Endodermal cell (in vitro differentiated cells): ENCODE measurements around the gene AFAP1L2. TPM values are rescaled to one million over a fixed set of nuclear protein-coding genes. Genes with fewer than 3 reads are reported as not detected.

Experiments used
- DNase-seq: peaks from one replicate; pipeline ENCODE4 v3.0.0-alpha.2; 2017
- H3K27ac ChIP-seq: 2 replicates; pipeline ENCODE4 v1.5.1; 2013; ENCODE audit warnings: mild to moderate bottlenecking, low read depth, low read length, moderate library complexity
- H3K27me3 ChIP-seq: 2 replicates; pipeline ENCODE4 v1.6.1; 2013; ENCODE audit warnings: mild to moderate bottlenecking, low read length, moderate library complexity; ENCODE audit not compliant: insufficient read depth, control insufficient read depth, poor library complexity, severe bottlenecking
- H3K36me3 ChIP-seq: 2 replicates; pipeline ENCODE4 v1.7.0; 2013; ENCODE audit warnings: mild to moderate bottlenecking, low read length, moderate library complexity; ENCODE audit not compliant: control insufficient read depth, insufficient read depth
- H3K4me1 ChIP-seq: one replicate; pipeline ENCODE4 v1.7.0; 2013; ENCODE audit warnings: low read length; ENCODE audit not compliant: control insufficient read depth, insufficient read depth
- H3K4me3 ChIP-seq: 2 replicates; pipeline ENCODE4 v1.5.1; 2013; ENCODE audit warnings: mild to moderate bottlenecking, low read length, moderate library complexity
- H3K9ac ChIP-seq: 2 replicates; pipeline ENCODE4 v1.6.1; 2013; ENCODE audit warnings: mild to moderate bottlenecking, low read length, moderate library complexity; ENCODE audit not compliant: poor library complexity, severe bottlenecking; ENCODE audit errors: extremely low read depth
- H3K9me3 ChIP-seq: 2 replicates; pipeline ENCODE4 v1.6.1; 2013; ENCODE audit warnings: mild to moderate bottlenecking, low read length, moderate library complexity; ENCODE audit not compliant: control insufficient read depth
- H3K27ac Mint-ChIP-seq: 2 replicates; pipeline ENCODE4 v1.8.0; 2020; ENCODE audit warnings: mixed read lengths
- H3K27me3 Mint-ChIP-seq: 2 replicates; pipeline ENCODE4 v1.8.0; 2021; ENCODE audit warnings: mild to moderate bottlenecking, mixed read lengths; ENCODE audit not compliant: insufficient read depth
- H3K36me3 Mint-ChIP-seq: 2 replicates; pipeline ENCODE4 v1.8.0; 2020; ENCODE audit warnings: low read depth, mixed read lengths
- H3K4me1 Mint-ChIP-seq: 2 replicates; pipeline ENCODE4 v1.8.0; 2020; ENCODE audit warnings: mixed read lengths
- H3K4me3 Mint-ChIP-seq: 2 replicates; pipeline ENCODE4 v1.8.0; 2020; ENCODE audit warnings: mild to moderate bottlenecking, moderate library complexity, mixed read lengths
- H3K9me3 Mint-ChIP-seq: 2 replicates; pipeline ENCODE4 v1.8.0; 2020; ENCODE audit warnings: mild to moderate bottlenecking, mixed read lengths
- WGBS, 2 experiments: methylation state at CpG; one replicate each; pipeline versions ENCODE4 v1.1.5 to v1.1.7; 2013; ENCODE audit warnings: missing lambda C conversion rate in 2 of 2, mixed read lengths in 1 of 2; ENCODE audit not compliant: insufficient coverage in 1 of 2, insufficient read length in 1 of 2; 5-methylcytosine and 5-hydroxymethylcytosine counted together
- total RNA-seq, 2 donors: library from RNA; stranded (reverse); fragmentation: NEBNext Ultra II Directional in 1 of 2; extraction: Animal tissue kit (Norgen Biotek cat#: 25700) in 1 of 2; gene quantifications; 2 replicates in 1 of 2; 3 replicates in 1 of 2; pipeline ENCODE4 v1.2.1, GENCODE V29; 2021
- TF ChIP-seq, protein P1 (sequence below): fragments of 200-600 bp; sonication (generic); conservative IDR thresholded peaks from 2 replicates; pipeline ENCODE4 v1.5.0; 2021; ENCODE audit warnings: antibody characterized with exemption, mild to moderate bottlenecking

AFAP1L2 gene
- total RNA-seq, 2 donors from 2014 or later, result 1.5 to 2.2 TPM

DNA sequence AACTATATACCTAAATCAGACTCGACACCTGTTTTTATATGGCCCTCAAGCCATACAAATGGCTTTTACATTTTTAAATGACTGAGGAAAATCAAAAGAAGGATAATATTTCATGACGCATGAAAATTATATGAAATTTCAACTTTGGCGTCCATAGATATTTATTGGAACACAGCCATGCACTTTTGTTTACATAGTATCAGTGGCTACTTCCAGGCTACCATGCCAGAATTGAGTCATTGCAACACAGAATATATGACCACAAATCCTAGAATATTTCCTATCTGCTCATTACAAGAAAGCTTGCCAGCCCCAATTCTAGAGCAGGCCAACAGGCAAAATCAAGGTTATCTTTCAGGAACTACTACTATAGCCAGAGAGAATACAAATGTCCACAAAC is 29.3 kb downstream of the AFAP1L2 start:
- Mint-ChIP-seq H3K27me3 (peaks cover 2% of the 10 kb centered on the region), H3K27ac (no peak overlapping the region), H3K9me3 (no peaks in the 10 kb centered on the region), H3K36me3 (no peaks in the 10 kb centered on the region), H3K4me3 (no peak overlapping the region), H3K4me1 (peaks cover 7% of the 10 kb centered on the region)
- no peak overlapping the region for H3K27ac ChIP-seq
- 93 to 95% methylated on average over 3 of the region's 3 CpGs for WGBS, 2 experiments
- H3K36me3 ChIP-seq, result no peaks in the 10 kb centered on the region
- no peak overlapping the region for H3K9ac ChIP-seq
- no peak for DNase-seq
- no peak overlapping the region for H3K4me3 ChIP-seq
- TF ChIP-seq, protein P1, sequence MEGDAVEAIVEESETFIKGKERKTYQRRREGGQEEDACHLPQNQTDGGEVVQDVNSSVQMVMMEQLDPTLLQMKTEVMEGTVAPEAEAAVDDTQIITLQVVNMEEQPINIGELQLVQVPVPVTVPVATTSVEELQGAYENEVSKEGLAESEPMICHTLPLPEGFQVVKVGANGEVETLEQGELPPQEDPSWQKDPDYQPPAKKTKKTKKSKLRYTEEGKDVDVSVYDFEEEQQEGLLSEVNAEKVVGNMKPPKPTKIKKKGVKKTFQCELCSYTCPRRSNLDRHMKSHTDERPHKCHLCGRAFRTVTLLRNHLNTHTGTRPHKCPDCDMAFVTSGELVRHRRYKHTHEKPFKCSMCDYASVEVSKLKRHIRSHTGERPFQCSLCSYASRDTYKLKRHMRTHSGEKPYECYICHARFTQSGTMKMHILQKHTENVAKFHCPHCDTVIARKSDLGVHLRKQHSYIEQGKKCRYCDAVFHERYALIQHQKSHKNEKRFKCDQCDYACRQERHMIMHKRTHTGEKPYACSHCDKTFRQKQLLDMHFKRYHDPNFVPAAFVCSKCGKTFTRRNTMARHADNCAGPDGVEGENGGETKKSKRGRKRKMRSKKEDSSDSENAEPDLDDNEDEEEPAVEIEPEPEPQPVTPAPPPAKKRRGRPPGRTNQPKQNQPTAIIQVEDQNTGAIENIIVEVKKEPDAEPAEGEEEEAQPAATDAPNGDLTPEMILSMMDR, result no peak
- H3K27me3 ChIP-seq, result peaks cover 6% of the 10 kb centered on the region
- H3K9me3 ChIP-seq, result no peaks in the 10 kb centered on the region
- H3K4me1 ChIP-seq, result no peaks in the 10 kb centered on the region

DNA sequence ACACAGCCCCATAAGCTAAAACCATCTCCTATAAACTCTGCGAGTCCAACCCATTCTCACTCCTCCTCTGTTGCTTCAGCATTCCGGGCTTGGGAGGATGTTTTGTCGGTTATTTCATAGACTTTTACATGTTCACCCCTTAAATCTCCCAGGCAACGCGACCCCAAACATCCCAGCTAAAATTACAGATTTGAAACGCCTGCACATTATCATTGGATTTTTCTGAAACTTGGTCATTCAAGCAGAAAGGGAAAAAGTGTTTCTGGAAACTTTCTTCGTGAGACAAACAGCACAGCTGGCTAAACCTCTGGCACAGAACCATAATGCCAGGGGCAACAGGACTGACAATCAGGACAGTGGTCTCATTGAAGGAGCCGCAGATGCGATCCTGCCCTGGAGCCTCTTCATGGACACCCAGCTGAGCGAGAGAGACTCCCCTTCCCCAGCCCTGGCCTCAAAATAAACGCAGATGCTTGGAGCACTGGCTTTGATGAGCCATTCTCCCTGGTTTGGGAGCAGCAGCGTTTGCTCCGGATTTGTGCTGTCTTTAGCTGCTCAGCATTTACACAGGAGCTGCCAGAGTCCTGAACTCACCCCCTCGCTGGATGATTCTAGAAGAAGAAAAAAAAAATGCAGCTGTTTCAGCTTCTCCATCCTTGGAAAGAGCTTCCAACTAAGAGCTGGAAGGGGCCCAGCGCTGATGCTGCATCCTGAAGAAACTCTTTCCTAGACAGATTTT is 30.1 kb downstream of the AFAP1L2 start:
- no peaks in the 10 kb centered on the region for H3K27me3 Mint-ChIP-seq

DNA sequence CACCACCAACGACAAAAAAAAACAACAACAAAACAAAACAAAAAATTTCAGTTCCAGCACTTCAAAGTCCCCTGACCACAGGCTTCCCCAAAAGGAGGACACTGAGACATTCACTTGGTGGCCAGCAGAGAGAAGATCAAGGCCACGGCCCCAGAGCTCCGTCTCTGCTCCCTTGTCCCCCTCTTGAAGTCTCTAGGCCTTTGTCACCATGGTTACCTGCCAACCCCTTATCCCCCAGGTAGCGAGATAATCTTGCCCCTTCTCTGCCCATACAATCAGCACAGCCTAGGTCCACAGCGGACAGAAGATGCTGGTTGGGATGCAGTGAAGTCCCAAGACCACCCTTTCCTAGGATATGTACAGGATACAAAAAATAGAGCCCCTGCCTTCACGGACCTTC is 30.7 kb downstream of the AFAP1L2 start:
- Histone ChIP-seq H3K4me1 (no peaks in the 10 kb centered on the region), H3K4me3 (no peak overlapping the region), H3K36me3 (no peaks in the 10 kb centered on the region), H3K27me3 (no peaks in the 10 kb centered on the region), H3K9ac (no peak overlapping the region), H3K27ac (peak overlapping the region; percentile 29), H3K9me3 (no peaks in the 10 kb centered on the region)
- Mint-ChIP-seq H3K27ac (no peak overlapping the region), H3K36me3 (no peaks in the 10 kb centered on the region), H3K9me3 (no peaks in the 10 kb centered on the region), H3K27me3 (no peaks in the 10 kb centered on the region), H3K4me3 (no peak overlapping the region), H3K4me1 (peaks cover 7% of the 10 kb centered on the region)
- DNase-seq, result no peak
- TF ChIP-seq, protein P1, result no peak
- 0 to 72% methylated on average over 1 to 6 of the region's 6 CpGs for WGBS, 2 experiments

More for the DNA sequence above, 30.1 kb downstream of the AFAP1L2 start:
- H3K4me1 Mint-ChIP-seq, result peaks cover 7% of the 10 kb centered on the region
- DNase-seq, result no peak
- Histone ChIP-seq H3K4me1 (no peaks in the 10 kb centered on the region), H3K27me3 (no peaks in the 10 kb centered on the region), H3K36me3 (no peaks in the 10 kb centered on the region), H3K27ac (peak overlapping the region; percentile 29), H3K9me3 (no peaks in the 10 kb centered on the region), H3K4me3 (no peak overlapping the region), H3K9ac (no peak overlapping the region)
- H3K27ac Mint-ChIP-seq, result no peak overlapping the region
- no peak overlapping the region for H3K4me3 Mint-ChIP-seq
- 81 to 90% methylated on average over 8 to 15 of the region's 15 CpGs for whole genome bisulfite sequencing, 2 experiments
- TF ChIP-seq, protein P1, result no peak
- no peaks in the 10 kb centered on the region for H3K9me3 Mint-ChIP-seq
- no peaks in the 10 kb centered on the region for H3K36me3 Mint-ChIP-seq
